ENCODE results near the gene HS3ST4. TPM values are rescaled to one million over a fixed set of nuclear protein-coding genes. Genes with fewer than 3 reads are reported as not detected.

The HS3ST4 gene
- total and polyA plus RNA-seq, 2 donors (not counting 3 experiments of a cell fraction or from before 2014, with no cell fraction given), result not detected

DNA sequence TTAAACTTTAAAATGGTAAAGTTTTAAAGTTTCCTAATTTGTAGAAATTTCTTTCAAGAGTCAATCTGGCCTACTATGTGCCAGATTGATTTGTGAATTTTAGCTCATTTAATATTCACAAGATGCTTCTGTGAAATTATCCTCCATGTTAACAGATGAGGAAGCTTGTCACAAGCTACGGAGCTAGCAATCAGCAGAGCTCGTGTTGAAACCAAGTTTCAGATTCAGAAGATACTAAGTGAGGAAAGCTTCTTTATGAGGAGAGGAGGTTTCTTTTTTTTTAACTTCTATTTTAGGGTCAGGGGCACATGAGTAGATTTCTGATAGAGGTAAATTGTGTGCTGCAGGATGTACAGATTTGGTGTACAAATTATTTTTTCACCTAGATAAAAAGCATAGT lies 135.9 kb downstream of the HS3ST4 start:
- H3K79me2 ChIP-seq (ENCODE audit: control insufficient read depth, insufficient read depth, low read length), result no peaks in the 10 kb centered on the region

DNA sequence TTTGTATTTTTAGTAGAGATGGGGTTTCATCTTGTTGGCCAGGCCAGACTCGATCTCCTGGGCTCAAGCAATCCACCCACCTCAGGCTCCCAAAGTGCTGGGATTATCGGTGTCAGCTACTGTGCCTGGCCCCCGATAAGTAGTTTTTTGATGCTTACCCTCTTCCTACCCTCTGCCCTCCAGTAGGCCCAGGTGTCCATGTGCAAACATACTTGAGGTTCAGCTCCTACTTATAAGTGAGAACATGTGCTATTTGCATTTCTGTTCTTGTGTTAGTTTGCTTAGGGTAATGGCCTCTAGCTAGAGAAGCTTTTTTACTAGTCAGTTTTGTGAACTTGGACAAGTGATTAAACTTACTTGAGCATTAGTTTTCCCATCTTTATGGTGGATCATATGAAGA lies 136.8 kb downstream of the HS3ST4 start:
- Histone ChIP-seq H3K27ac (ENCODE audit: insufficient read depth, low read depth, low read length) (no peak overlapping the region), H3K27me3 (ENCODE audit: control insufficient read depth in 2 of 2, insufficient read depth in 2 of 2, low read length in 2 of 2) (no peaks in the 10 kb centered on the region), H2AFZ (ENCODE audit: low read depth, low read length) (no peak overlapping the region), H3K79me2 (ENCODE audit: control insufficient read depth, insufficient read depth, low read length) (no peaks in the 10 kb centered on the region), H3K4me2 (ENCODE audit: insufficient read depth, low read length) (no peak overlapping the region), H3K9me1 (replicated peaks; ENCODE audit: control insufficient read depth, extremely low read depth, insufficient read depth, low read length) (no peaks in the 10 kb centered on the region), H3K9me3 (replicated peaks; ENCODE audit: control insufficient read depth, insufficient read depth, low read length) (no peaks in the 10 kb centered on the region), H4K20me1 (replicated peaks; ENCODE audit: control insufficient read depth, extremely low read depth, insufficient read depth, low read length) (no peaks in the 10 kb centered on the region), H3K9ac (replicated peaks; ENCODE audit: extremely low read depth, insufficient read depth, low read length) (no peak overlapping the region), H3K4me3 (replicated peaks in 1 of 3; ENCODE audit: insufficient read depth in 1 of 3, low read depth in 1 of 3, low read length in 3 of 3) (no peak overlapping the region), H3K36me3 (ENCODE audit: control insufficient read depth in 2 of 2, extremely low read depth in 1 of 2, insufficient read depth in 2 of 2, low read length in 2 of 2) (no peaks in the 10 kb centered on the region), H3K4me1 (ENCODE audit: control insufficient read depth, extremely low read depth, insufficient read depth, low read length) (no peaks in the 10 kb centered on the region)
- DNase-seq (ENCODE audit: low read depth, low spot score) (no peak), FAIRE-seq (no peak)
- BruUV-seq (replicated peaks), result no TSS peak
- ChIA-PET POLR2A (no interaction called here), CTCF (no interaction called here)
- intact Hi-C loops (cut with micrococcal nuclease) (no loop called here), dilution Hi-C loops (cut with MboI; ENCODE audit: extremely low pct_ligation_motif_present, low sequenced_read_pairs) (no loop called here)
- TF ChIP-seq, protein P1, sequence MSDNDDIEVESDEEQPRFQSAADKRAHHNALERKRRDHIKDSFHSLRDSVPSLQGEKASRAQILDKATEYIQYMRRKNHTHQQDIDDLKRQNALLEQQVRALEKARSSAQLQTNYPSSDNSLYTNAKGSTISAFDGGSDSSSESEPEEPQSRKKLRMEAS (IDR thresholded peaks at IDR 0.05; ENCODE audit: insufficient read depth, insufficient read length), result no peak
- no peak for TF ChIP-seq EZH2 (IDR thresholded peaks at IDR 0.05; ENCODE audit: borderline replicate concordance, low read depth, low read length, severe bottlenecking)
- TF ChIP-seq, protein P2, sequence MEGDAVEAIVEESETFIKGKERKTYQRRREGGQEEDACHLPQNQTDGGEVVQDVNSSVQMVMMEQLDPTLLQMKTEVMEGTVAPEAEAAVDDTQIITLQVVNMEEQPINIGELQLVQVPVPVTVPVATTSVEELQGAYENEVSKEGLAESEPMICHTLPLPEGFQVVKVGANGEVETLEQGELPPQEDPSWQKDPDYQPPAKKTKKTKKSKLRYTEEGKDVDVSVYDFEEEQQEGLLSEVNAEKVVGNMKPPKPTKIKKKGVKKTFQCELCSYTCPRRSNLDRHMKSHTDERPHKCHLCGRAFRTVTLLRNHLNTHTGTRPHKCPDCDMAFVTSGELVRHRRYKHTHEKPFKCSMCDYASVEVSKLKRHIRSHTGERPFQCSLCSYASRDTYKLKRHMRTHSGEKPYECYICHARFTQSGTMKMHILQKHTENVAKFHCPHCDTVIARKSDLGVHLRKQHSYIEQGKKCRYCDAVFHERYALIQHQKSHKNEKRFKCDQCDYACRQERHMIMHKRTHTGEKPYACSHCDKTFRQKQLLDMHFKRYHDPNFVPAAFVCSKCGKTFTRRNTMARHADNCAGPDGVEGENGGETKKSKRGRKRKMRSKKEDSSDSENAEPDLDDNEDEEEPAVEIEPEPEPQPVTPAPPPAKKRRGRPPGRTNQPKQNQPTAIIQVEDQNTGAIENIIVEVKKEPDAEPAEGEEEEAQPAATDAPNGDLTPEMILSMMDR (IDR thresholded peaks at IDR 0.05; ENCODE audit: extremely low read depth in 1 of 2, insufficient read depth in 1 of 2, low read depth in 1 of 2, low read length in 2 of 2), result no peak
- TF ChIP-seq POLR2A (IDR thresholded peaks at IDR 0.05; ENCODE audit: low read depth, low read length), result no peak
- TF ChIP-seq POLR2AphosphoS5 (IDR thresholded peaks at IDR 0.05; ENCODE audit: insufficient read depth, low read depth, low read length), result no peak
- no peak for TF ChIP-seq JUN (IDR thresholded peaks at IDR 0.05; ENCODE audit: borderline replicate concordance, insufficient read depth, insufficient read length, low read depth)
- TF ChIP-seq MYC (IDR thresholded peaks at IDR 0.05; ENCODE audit: low read depth, low read length), result no peak
- no peak for TF ChIP-seq GATA2 (IDR thresholded peaks at IDR 0.05; ENCODE audit: insufficient read depth, insufficient read length, low read depth, low read length)
- no peak for TF ChIP-seq FOS (IDR thresholded peaks at IDR 0.05; ENCODE audit: borderline replicate concordance, insufficient read depth, low read length)

More for the DNA sequence above, 135.9 kb downstream of the HS3ST4 start:
- no peaks in the 10 kb centered on the region for H3K9me1 ChIP-seq (replicated peaks; ENCODE audit: control insufficient read depth, extremely low read depth, insufficient read depth, low read length)
- POLR2A ChIA-PET, result no interaction called here
- no peak overlapping the region for H3K4me3 ChIP-seq (replicated peaks in 1 of 3; ENCODE audit: insufficient read depth in 1 of 3, low read depth in 1 of 3, low read length in 3 of 3)
- no peak for DNase-seq (ENCODE audit: low read depth, low spot score)
- dilution Hi-C loops (cut with MboI; ENCODE audit: extremely low pct_ligation_motif_present, low sequenced_read_pairs) (no loop called here), intact Hi-C loops (cut with micrococcal nuclease) (no loop called here)
- TF ChIP-seq, protein P2 (IDR thresholded peaks at IDR 0.05; ENCODE audit: extremely low read depth in 1 of 2, insufficient read depth in 1 of 2, low read depth in 1 of 2, low read length in 2 of 2), result no peak
- TF ChIP-seq EZH2 (IDR thresholded peaks at IDR 0.05; ENCODE audit: borderline replicate concordance, low read depth, low read length, severe bottlenecking), result no peak
- TF ChIP-seq POLR2A (IDR thresholded peaks at IDR 0.05; ENCODE audit: low read depth, low read length), result no peak
- TF ChIP-seq JUN (IDR thresholded peaks at IDR 0.05; ENCODE audit: borderline replicate concordance, insufficient read depth, insufficient read length, low read depth), result no peak
- no peaks in the 10 kb centered on the region for H3K27me3 ChIP-seq (ENCODE audit: control insufficient read depth in 2 of 2, insufficient read depth in 2 of 2, low read length in 2 of 2)
- no peaks in the 10 kb centered on the region for H3K4me1 ChIP-seq (ENCODE audit: control insufficient read depth, extremely low read depth, insufficient read depth, low read length)
- no peaks in the 10 kb centered on the region for H4K20me1 ChIP-seq (replicated peaks; ENCODE audit: control insufficient read depth, extremely low read depth, insufficient read depth, low read length)
- no TSS peak for BruUV-seq (replicated peaks)
- H3K36me3 ChIP-seq (ENCODE audit: control insufficient read depth in 2 of 2, extremely low read depth in 1 of 2, insufficient read depth in 2 of 2, low read length in 2 of 2), result no peaks in the 10 kb centered on the region
- no peak for FAIRE-seq
- no peak overlapping the region for H3K27ac ChIP-seq (ENCODE audit: insufficient read depth, low read depth, low read length)
- no peak overlapping the region for H3K4me2 ChIP-seq (ENCODE audit: insufficient read depth, low read length)
- no peak overlapping the region for H2AFZ ChIP-seq (ENCODE audit: low read depth, low read length)
- H3K9ac ChIP-seq (replicated peaks; ENCODE audit: extremely low read depth, insufficient read depth, low read length), result no peak overlapping the region
- CTCF ChIA-PET, result no interaction called here
- no peaks in the 10 kb centered on the region for H3K9me3 ChIP-seq (replicated peaks; ENCODE audit: control insufficient read depth, insufficient read depth, low read length)

Data from endothelial cell of umbilical vein (primary cell).